Stimulated activated CD4-positive, alpha-beta T cell treated with anti-CD3 and anti-CD28 coated beads, Interleukin-4, amount 100 ng/mL, for 4 hours (primary cell): ENCODE measurements around the gene RFC4.
"Not testable (repeated sequence)": the region's sequence is repeated elsewhere in the genome, so short reads cannot be mapped to it uniquely, and the experiment has no call there.

ENCODE experiments used
- DNase-seq, 2 experiments: peaks; one replicate each; pipeline ENCODE4 v3.0.0-alpha.2; 2020

The RFC4 gene

GRCh38 chr3:186806089-186807055 lies at the start of gene RFC4:
RFC4 (minus strand) TSS chr3:186806482; CDS start chr3:186804713, 1,769 bp downstream.
- DNase-seq = peak; percentile 83 to 84

GRCh38 chr3:186854954-186855353 lies 48.7 kb upstream of the RFC4 start:
- DNase-seq = no peak

- no peak for DNase-seq
Measured at GRCh38 chr3:186854146-186854545, 47.9 kb upstream of the RFC4 start.

DNA sequence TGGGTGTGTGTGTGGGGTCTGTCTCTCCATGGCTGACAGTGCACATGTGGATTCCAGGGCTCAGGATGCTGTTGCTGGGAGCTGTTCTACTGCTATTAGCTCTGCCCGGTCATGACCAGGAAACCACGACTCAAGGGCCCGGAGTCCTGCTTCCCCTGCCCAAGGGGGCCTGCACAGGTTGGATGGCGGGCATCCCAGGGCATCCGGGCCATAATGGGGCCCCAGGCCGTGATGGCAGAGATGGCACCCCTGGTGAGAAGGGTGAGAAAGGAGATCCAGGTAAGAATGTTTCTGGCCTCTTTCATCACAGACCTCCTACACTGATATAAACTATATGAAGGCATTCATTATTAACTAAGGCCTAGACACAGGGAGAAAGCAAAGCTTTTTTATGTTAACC lies 46.7 kb upstream of the RFC4 start:
- DNase-seq = no peak

- not testable (repeated sequence) for DNase-seq
Measured at GRCh38 chr3:186851835-186852234, 45.6 kb upstream of the RFC4 start.

DNA sequence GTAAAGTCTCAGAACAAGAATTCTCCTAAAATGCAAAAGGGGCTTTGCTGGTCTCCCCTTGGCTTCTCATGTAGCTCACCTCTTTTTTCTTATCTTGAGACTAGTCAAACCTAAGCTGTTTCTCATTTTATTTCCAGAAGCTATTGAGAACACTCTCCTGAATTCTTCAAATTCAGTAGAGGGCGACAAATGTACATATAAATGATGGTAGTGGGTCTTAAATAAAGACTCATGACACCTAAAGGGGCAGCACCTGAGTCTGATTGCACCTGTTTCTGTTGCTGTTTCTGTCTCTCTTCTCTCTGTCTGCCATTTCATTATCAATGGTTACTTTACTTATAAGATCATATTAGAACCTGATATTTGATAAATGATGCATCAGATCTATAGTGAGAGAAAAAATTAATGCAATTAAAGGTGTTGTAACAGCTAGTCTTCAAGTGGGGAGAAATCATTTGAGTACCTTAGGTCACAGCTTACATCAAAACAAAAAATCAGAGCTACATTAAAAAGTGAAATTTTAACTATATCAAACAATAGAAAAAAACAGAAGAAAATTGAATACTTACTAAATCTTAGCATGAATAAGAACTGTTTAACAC lies 43.2 kb upstream of the RFC4 start:
- DNase-seq = no peak

DNA sequence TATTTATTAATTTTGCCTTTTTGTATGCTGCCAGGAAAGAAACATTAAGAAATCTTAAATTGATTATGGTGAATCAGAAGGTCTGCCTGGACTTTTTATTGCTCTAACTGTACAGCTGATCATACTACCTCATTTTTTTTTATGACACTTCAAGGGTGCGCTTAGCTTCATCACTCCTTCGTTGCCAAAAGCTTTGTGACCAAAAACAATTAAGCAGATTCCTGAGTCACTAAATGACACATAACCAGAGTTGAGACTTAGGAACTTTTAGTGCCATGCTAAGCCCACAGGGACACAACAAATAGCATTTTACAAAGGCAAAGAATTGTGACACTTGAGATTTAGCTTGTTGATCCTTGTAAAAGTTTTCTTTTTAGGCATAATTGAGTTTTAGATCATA lies 41.2 kb upstream of the RFC4 start:
- DNase-seq = no peak

DNA sequence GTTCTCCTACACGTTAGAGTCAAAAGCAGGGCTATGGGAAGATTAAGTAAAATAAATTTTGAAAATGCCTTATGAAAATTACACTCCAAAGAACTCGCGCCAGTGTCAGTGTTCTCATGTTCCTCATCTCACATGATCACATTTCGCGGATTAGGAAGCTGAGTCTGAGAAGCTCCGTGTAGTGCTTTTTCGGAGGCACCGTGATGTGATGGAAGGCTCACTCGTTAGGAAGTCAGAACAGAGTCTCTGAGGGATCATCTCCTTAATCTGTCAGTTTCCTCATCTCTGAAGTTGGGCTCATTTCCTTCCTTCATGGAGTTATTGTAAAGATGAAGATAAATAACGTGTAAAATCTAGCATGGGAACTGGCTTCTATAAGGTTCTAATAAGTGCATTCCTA lies 39.5 kb upstream of the RFC4 start:
- no peak for DNase-seq

- no peak for DNase-seq
Measured at GRCh38 chr3:186844908-186845307, 38.6 kb upstream of the RFC4 start.

- DNase-seq = no peak
Measured at GRCh38 chr3:186843039-186843432, 36.8 kb upstream of the RFC4 start.

DNA sequence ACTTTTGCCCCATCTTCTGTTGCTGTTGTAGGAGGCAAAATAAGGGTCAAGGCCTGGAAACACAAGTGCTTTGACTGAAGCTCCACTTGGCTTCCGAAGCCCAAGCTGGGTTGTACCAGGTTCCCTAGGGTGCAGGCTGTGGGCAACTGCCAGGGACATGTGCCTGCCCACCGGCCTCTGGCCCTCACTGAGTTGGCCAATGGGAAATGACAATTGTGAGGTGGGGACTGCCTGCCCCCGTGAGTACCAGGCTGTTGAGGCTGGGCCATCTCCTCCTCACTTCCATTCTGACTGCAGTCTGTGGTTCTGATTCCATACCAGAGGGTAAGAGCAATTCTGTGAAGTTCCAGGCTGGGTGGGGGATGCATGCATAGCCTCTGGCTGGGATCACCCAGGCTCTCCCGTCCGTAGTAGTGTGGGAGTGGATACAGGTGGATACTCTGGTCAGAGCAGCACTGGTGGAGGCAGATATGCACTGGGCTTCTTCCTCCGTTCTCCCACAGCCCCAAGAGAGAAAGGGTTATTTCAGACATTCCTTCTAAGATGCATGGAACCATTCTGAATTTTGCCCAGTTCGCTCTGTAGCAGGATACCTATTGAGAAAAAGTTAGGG lies 36.2 kb upstream of the RFC4 start, which contains the start of gene ADIPOQ:
Gene ADIPOQ, plus strand, starts transcription at position 285 of the 613 bp plus-strand sequence. CDS start 10,349 bp downstream, outside the sequence.
- DNase-seq = no peak

- DNase-seq = no peak
Measured at GRCh38 chr3:186841620-186842019, 35.3 kb upstream of the RFC4 start.

- no peak for DNase-seq
Measured at GRCh38 chr3:186839874-186840641, 33.8 kb upstream of the RFC4 start.

DNA sequence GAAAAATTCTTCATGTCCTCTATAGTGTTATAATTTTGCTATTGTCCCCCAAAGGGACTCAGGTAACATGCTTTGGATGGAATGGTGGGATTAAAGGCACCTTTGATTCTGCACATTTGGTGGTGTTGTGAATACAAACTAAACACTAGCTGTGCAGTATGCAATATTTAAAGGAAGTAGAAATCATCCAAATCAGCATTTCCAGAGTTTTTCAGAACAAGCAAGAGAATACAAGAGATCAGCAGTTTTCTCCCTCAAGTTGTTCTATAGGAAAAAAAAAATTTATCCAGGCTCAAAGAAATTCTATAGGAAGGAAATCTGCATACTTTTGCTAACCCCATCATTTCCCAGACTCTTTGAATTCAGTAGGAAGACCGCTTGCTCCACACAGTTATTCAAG lies 26.0 kb upstream of the RFC4 start:
- no peak for DNase-seq

DNA sequence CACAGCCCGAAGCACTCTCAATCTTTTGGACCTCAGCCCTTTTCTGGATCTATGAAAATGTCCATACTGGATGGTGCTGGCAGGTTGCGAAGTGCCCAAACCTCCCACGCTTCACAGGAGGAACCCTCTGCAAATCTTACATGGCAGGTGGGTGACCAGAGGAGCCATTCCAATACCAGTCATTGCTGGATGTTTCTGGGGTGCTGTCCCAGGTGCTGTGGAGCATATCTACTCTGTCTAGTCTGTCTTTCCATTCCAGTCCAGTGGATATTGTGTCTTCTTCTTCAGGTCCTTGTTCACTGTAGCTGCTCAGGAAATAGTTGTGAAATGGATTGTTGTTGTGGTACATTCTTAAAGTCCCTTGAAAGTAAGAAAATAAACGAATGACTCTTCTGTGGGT lies 25.5 kb upstream of the RFC4 start:
- DNase-seq = no peak

- no peak for DNase-seq
Measured at GRCh38 chr3:186828340-186828739, 22.1 kb upstream of the RFC4 start.

- peak; percentile 83 to 85 for DNase-seq
Measured at GRCh38 chr3:186826976-186827857, 20.9 kb upstream of the RFC4 start.

- peak in 1 of 2 experiments; percentile 24 for DNase-seq
Measured at GRCh38 chr3:186826410-186826975, 20.2 kb upstream of the RFC4 start.

DNA sequence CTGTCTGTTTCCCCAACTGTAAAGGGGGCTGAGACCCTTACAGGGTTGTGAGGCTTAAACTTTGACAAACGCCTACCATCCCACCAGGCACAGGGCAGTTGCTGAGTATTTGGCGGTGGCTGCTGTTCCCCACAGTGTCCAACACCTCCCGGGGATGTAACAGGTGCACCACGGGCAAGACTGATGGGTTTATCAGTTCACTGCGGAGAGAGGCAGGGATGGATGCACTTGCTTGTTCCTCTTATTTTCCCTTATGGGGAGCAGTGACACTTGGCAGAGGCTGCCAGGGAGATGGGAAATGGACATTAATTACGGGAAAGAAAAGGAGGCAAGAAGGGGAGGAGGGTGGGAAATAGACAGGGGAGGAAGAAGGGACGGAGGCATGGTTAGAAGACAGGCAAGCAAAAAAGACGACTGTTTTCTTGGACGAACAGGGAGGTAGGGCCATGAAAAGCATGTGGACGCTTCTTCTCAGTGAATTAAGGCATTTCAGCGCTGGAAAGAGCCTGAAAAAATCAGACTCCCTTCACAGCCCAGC lies 19.7 kb upstream of the RFC4 start:
- DNase-seq = no peak

- peak; percentile 39 to 42 for DNase-seq
Measured at GRCh38 chr3:186825294-186825821, 19.1 kb upstream of the RFC4 start.
